GM12873 (cell line): ENCODE results near the gene PCBP3.

ENCODE experiments used
- TF ChIP-seq, protein P1 (sequence below): IDR thresholded peaks from 2 replicates; pipeline ENCODE4 v1.5.1; 2012; ENCODE audit warnings: low read depth, mild to moderate bottlenecking, moderate library complexity, low read length, control low read depth; ENCODE audit not compliant: insufficient read depth; ENCODE audit errors: missing control alignments

Gene PCBP3

DNA sequence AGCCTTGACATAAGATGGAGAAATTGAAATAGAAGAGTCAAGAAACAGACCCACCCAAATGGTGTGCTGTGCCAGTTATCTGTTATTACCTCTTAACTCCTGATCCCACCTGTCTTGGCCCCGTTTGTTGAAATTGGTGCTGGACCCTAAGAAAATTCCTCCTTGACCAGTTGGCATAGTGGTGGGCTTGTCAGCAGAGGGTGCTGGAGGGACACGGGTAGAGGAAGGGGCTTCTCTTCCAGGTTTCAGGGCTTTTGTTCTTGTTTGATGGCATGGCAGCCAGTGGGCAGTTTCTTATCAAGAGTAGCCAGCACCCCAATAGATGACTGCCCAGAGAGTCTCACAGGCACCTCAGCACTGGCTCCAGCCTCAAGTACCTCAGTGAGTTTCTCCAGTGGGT, 51.6 kb downstream of the PCBP3 start:
- TF ChIP-seq, protein P1, sequence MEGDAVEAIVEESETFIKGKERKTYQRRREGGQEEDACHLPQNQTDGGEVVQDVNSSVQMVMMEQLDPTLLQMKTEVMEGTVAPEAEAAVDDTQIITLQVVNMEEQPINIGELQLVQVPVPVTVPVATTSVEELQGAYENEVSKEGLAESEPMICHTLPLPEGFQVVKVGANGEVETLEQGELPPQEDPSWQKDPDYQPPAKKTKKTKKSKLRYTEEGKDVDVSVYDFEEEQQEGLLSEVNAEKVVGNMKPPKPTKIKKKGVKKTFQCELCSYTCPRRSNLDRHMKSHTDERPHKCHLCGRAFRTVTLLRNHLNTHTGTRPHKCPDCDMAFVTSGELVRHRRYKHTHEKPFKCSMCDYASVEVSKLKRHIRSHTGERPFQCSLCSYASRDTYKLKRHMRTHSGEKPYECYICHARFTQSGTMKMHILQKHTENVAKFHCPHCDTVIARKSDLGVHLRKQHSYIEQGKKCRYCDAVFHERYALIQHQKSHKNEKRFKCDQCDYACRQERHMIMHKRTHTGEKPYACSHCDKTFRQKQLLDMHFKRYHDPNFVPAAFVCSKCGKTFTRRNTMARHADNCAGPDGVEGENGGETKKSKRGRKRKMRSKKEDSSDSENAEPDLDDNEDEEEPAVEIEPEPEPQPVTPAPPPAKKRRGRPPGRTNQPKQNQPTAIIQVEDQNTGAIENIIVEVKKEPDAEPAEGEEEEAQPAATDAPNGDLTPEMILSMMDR = no peak

DNA sequence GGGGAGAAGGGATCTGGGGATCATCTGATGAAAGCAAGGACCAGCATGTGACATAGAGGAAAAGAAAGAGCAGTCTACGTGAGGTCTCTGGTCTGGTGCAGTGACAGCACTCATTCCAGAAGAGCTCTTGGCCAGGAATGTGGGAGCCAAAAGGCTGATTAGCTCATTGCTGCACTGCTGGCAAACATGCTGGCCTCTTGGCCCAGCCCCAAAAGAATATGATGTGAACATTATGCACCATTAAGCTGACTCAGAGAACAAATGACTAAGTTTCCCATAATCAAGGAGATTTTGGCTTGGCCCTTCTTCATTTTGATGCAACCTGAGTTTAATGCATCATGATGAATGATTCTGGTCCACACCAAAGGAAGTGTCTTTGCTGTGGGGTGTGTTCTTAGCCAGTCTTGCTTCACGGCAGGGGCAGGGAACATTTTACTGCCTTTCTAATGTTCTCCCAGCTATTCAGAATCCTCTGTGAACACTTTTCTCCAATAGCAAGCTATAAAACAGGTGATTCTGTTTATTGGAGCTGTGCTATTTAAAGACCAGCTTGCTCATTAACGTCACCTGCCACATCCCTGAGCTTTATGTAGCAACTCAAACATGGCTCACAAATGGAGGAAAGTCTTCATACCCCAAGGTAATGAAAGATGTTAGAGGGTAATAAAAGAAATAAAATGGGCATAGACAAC, 55.1 kb downstream of the PCBP3 start:
- TF ChIP-seq, protein P1 = no peak

DNA sequence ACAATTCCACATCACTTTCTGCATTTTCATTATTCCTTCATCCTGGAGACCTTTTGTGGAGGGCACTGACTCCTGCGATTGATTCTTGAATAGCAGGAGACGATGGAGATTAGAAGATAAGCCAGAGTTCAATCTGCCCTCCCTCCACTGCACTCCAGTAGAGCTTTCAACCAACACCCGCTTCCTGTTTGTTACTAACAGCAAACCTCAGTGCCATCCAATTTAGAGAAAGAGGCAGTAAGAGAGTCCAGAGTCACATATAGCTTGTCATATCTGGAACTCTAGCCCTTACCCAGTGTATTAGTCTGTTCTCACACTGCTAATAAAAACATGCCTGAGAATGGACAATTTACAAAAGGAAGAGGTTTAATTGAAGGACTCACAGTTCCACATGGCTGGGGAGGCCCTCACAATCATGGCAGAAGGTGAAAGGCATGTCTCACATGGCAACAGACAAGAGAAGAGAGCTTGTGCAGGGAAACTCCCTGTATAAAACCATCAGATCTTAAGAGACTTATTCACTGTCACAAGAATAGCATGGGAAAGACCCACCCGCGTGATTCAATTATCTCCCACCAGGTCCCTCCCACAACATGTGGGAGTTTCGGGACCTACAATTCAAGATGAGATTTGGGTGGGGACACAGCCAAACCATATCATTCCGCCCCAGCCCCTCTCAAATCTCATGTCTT, 55.9 kb downstream of the PCBP3 start:
- TF ChIP-seq, protein P1 = no peak

DNA sequence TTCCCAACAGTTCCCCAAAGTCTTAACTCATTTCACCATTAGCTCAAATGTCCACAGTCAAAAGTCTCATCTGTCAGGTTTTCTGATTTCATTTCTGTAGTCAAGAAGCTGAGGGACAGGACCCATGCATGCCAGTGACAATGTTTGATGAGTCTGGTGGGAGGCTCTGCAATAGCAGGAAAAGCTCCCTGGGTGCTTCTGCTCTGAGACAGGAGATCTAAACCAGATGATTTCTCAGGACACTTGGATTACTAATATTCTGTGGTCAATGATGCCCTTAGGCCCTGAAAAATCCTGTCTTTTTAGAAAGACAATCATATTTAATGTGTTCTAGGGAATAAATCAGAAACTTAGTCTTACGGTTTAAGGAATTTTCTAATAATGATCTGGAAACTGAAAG, 56.4 kb downstream of the PCBP3 start:
- TF ChIP-seq, protein P1 = no peak

DNA sequence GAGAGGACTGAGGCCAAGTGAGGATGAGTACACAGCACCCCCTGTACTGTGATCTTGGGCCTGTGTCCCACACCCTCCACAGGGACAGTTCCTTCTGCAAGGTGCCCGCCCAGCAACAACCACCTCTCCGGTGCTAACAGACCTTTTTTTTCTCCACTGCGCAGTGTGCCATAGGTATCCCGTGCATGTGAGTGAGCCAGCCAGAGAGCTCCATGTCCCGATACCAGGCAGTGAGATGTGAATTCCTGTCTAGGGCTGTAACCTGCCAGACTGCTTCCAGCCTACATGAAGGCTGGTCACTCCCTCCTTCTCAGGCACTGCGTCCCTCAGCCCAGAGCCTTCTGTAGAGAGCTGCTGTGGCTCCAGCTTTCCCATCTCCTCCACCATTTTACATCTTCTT, 56.9 kb downstream of the PCBP3 start:
- TF ChIP-seq, protein P1 = no peak

DNA sequence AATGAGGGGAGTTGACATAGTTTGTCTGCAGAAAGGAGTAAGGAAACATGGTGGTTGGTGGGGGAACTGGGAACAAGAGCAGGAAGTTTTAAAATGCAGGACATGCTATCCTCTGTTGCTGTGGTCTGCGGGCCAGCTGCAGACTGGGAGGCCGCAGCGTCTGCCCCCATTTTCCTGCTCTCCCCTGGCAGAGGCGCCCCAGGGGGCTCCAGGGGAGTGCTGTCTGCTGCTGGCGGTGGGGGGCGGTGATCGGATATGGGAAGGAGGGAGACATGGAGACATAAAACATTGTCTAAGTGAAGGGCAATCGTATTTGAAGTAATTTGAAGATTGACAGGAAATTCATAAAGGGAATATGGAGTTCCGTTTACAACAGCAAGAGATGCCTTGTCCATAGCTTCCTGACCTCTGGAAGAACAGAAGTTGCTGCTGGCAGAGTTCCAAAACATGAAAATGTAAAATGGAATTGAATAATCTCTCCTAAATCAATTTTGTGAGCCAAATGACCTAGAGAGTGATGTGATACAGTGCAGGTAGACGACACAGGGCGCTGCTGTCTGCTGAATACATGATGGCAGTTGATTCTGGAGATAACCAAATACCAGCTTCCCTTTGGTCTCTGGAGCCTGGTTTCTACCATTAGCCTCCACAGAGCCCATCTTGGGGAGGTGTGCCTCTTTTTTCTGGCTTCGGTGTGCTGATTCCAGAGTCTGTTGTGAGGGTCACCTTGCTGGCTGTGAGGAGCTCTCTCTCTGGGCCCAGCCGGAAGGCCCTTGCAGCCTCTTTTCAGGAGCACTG, 61.0 kb downstream of the PCBP3 start:
- TF ChIP-seq, protein P1 = no peak

DNA sequence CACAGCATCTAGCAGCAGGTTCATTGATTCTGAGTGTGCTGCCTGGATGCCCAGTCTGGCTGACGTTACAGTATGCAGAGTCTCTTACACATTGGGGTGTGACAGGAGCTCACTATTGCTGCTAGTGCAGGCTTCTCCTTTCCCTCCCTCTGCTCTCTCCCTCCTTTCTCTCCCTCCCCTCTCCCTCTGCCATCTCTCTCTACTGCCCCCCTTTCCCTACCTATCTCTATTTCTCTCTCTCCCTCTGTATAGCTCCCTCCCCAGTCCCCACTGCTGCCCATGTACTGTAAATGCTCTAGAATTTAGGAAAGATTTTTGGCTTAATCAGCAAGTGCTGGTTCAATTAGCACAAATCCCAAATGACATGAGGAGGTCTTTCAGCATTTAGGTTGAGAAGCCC, 62.8 kb downstream of the PCBP3 start:
- TF ChIP-seq, protein P1 = no peak
